HepG2 (cell line): ENCODE measurements around the gene CNRIP1. TPM values are rescaled to one million over a fixed set of nuclear protein-coding genes. Genes with fewer than 3 reads are reported as not detected.

Experiments
- ASH2L ChIP-seq: fragments of 300-600, 200-600 bp; sonication (generic); IDR thresholded peaks from 2 replicates; pipeline ENCODE4 v1.7.0; 2017; ENCODE audit warnings: low read depth, mild to moderate bottlenecking, moderate library complexity, mixed read lengths, low read length; ENCODE audit not compliant: insufficient read length
- GFI1 ChIP-seq: sonication (generic); formaldehyde crosslinking; IDR thresholded peaks from 2 replicates; pipeline ENCODE4 v1.5.0; 2020; ENCODE audit warnings: missing genetic modification reagents, mild to moderate bottlenecking, borderline replicate concordance
- MYNN ChIP-seq: sonication (generic); formaldehyde crosslinking; IDR thresholded peaks from 2 replicates; pipeline ENCODE4 v1.4.0; 2020; ENCODE audit warnings: mild to moderate bottlenecking, low read depth, missing genetic modification reagents
- PRMT3 ChIP-seq: sonication (generic); formaldehyde crosslinking; IDR thresholded peaks from 2 replicates; pipeline ENCODE4 v1.8.1; 2022; ENCODE audit warnings: low read depth, mild to moderate bottlenecking, moderate library complexity, missing genetic modification reagents, borderline replicate concordance
- REPIN1 ChIP-seq: sonication (generic); formaldehyde crosslinking; IDR thresholded peaks from 2 replicates; pipeline ENCODE4 v1.8.0; 2022; ENCODE audit warnings: missing genetic modification reagents, low read depth, mild to moderate bottlenecking, borderline replicate concordance
- SMAD1 ChIP-seq: sonication (generic); formaldehyde crosslinking; IDR thresholded peaks from 2 replicates; pipeline ENCODE4 v1.4.0; 2020; ENCODE audit warnings: missing genetic modification reagents, low read depth, mild to moderate bottlenecking, borderline replicate concordance
- SNAPC2 ChIP-seq: sonication (generic); formaldehyde crosslinking; IDR thresholded peaks from 2 replicates; pipeline ENCODE4 v1.8.1; 2022; ENCODE audit warnings: mild to moderate bottlenecking, missing genetic modification reagents
- SPEN ChIP-seq: sonication (generic); formaldehyde crosslinking; IDR thresholded peaks from 2 replicates; pipeline ENCODE4 v1.5.1; 2020; ENCODE audit warnings: low read depth, mild to moderate bottlenecking, missing genetic modification reagents
- ZNF274 ChIP-seq: sonication (generic); formaldehyde crosslinking; IDR thresholded peaks from 2 replicates; pipeline ENCODE4 v1.5.1; 2020; ENCODE audit warnings: mild to moderate bottlenecking, missing genetic modification reagents
- ZNF331 ChIP-seq: sonication (generic); formaldehyde crosslinking; IDR thresholded peaks from 2 replicates; pipeline ENCODE4 v1.4.0; 2020; ENCODE audit warnings: missing genetic modification reagents
- polyA plus RNA-seq, 8 experiments: library from polyadenylated mRNA; depleted of rRNA in 3 of 8; stranded (reverse) in 7 of 8; unstranded in 1 of 8; fragments of >200 nt; fragmentation: Illumina TruSeq in 4 of 8; extraction: Trizol in 4 of 8; gene quantifications; 2 replicates each; pipeline versions ENCODE4 v1.2.1 to v1.2.3, GENCODE V29; 2011 to 2016; ENCODE audit warnings: low read depth in 4 of 8, missing spikeins in 1 of 8, mixed read lengths in 1 of 8; ENCODE audit not compliant: insufficient read depth in 1 of 8
- total RNA-seq, 5 experiments: library from RNA; depleted of rRNA; stranded (reverse); fragments of >200 nt; fragmentation: Illumina TruSeq; extraction: Trizol; gene quantifications; 2 replicates each; pipeline ENCODE4 v1.2.3, GENCODE V29; 2016; ENCODE audit warnings: low read depth in 1 of 5
- TF ChIP-seq, protein P1 (sequence below): sonication (generic); formaldehyde crosslinking; IDR thresholded peaks from 2 replicates; pipeline ENCODE4 v1.4.0; 2020; ENCODE audit warnings: missing genetic modification reagents
- TF ChIP-seq, protein P2 (sequence below): IDR thresholded peaks from 2 replicates; pipeline ENCODE4 v1.6.1; 2016; ENCODE audit warnings: control low read depth
- TF ChIP-seq, protein P3 (sequence below): sonication (generic); formaldehyde crosslinking; IDR thresholded peaks from 2 replicates; pipeline ENCODE4 v1.4.0; 2020; ENCODE audit warnings: mild to moderate bottlenecking, missing genetic modification reagents, borderline replicate concordance
- TF ChIP-seq, protein P4 (sequence below): conservative IDR thresholded peaks from 2 replicates; pipeline ENCODE4 v1.6.1; 2018; ENCODE audit warnings: missing genetic modification reagents
- TF ChIP-seq, protein P5 (sequence below): IDR thresholded peaks from 2 replicates; pipeline ENCODE4 v1.6.1; 2018; ENCODE audit warnings: missing genetic modification reagents

Gene CNRIP1
- total and polyA plus RNA-seq, 2 of the 13 experiments (the other 11 are each of a cell fraction or from before 2014, with no cell fraction given) = not detected

DNA sequence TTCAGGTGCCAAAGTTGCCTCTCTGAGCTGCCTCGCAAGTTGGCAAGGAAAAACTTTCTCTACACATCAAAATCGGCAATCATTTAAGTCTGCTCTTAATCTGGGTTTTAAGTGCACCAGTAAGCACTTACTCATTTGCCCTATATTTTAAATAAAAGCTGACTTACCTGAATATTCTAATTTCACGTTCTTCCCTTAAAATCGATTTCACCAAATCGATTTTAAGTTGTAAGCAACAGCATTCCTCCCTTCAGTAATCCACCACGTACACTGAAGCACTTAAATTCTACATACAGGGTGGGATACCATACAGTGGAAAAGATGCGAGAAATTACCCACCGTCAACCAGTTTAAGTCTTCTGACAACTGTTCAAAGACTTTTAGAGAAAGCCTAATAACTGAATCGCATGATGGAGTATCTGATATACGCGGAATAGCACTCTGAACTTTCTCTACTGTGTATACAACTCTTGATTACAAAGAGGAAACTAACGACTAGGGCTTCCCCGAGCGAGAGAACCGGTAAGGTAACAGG is 69.0 kb downstream of the CNRIP1 start (continued):
- TF ChIP-seq, protein P1, sequence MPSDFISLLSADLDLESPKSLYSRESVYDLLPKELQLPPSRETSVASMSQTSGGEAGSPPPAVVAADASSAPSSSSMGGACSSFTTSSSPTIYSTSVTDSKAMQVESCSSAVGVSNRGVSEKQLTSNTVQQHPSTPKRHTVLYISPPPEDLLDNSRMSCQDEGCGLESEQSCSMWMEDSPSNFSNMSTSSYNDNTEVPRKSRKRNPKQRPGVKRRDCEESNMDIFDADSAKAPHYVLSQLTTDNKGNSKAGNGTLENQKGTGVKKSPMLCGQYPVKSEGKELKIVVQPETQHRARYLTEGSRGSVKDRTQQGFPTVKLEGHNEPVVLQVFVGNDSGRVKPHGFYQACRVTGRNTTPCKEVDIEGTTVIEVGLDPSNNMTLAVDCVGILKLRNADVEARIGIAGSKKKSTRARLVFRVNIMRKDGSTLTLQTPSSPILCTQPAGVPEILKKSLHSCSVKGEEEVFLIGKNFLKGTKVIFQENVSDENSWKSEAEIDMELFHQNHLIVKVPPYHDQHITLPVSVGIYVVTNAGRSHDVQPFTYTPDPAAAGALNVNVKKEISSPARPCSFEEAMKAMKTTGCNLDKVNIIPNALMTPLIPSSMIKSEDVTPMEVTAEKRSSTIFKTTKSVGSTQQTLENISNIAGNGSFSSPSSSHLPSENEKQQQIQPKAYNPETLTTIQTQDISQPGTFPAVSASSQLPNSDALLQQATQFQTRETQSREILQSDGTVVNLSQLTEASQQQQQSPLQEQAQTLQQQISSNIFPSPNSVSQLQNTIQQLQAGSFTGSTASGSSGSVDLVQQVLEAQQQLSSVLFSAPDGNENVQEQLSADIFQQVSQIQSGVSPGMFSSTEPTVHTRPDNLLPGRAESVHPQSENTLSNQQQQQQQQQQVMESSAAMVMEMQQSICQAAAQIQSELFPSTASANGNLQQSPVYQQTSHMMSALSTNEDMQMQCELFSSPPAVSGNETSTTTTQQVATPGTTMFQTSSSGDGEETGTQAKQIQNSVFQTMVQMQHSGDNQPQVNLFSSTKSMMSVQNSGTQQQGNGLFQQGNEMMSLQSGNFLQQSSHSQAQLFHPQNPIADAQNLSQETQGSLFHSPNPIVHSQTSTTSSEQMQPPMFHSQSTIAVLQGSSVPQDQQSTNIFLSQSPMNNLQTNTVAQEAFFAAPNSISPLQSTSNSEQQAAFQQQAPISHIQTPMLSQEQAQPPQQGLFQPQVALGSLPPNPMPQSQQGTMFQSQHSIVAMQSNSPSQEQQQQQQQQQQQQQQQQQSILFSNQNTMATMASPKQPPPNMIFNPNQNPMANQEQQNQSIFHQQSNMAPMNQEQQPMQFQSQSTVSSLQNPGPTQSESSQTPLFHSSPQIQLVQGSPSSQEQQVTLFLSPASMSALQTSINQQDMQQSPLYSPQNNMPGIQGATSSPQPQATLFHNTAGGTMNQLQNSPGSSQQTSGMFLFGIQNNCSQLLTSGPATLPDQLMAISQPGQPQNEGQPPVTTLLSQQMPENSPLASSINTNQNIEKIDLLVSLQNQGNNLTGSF = no peak
- no peak for TF ChIP-seq PRMT3 (CRISPR knock-in tag)
- TF ChIP-seq, protein P2, sequence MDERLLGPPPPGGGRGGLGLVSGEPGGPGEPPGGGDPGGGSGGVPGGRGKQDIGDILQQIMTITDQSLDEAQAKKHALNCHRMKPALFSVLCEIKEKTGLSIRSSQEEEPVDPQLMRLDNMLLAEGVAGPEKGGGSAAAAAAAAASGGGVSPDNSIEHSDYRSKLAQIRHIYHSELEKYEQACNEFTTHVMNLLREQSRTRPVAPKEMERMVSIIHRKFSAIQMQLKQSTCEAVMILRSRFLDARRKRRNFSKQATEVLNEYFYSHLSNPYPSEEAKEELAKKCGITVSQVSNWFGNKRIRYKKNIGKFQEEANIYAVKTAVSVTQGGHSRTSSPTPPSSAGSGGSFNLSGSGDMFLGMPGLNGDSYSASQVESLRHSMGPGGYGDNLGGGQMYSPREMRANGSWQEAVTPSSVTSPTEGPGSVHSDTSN = no peak
- TF ChIP-seq SPEN = no peak
- no peak; the same call in 1 of the 2 replicates for TF ChIP-seq SNAPC2 (CRISPR knock-in tag)
- TF ChIP-seq, protein P3, sequence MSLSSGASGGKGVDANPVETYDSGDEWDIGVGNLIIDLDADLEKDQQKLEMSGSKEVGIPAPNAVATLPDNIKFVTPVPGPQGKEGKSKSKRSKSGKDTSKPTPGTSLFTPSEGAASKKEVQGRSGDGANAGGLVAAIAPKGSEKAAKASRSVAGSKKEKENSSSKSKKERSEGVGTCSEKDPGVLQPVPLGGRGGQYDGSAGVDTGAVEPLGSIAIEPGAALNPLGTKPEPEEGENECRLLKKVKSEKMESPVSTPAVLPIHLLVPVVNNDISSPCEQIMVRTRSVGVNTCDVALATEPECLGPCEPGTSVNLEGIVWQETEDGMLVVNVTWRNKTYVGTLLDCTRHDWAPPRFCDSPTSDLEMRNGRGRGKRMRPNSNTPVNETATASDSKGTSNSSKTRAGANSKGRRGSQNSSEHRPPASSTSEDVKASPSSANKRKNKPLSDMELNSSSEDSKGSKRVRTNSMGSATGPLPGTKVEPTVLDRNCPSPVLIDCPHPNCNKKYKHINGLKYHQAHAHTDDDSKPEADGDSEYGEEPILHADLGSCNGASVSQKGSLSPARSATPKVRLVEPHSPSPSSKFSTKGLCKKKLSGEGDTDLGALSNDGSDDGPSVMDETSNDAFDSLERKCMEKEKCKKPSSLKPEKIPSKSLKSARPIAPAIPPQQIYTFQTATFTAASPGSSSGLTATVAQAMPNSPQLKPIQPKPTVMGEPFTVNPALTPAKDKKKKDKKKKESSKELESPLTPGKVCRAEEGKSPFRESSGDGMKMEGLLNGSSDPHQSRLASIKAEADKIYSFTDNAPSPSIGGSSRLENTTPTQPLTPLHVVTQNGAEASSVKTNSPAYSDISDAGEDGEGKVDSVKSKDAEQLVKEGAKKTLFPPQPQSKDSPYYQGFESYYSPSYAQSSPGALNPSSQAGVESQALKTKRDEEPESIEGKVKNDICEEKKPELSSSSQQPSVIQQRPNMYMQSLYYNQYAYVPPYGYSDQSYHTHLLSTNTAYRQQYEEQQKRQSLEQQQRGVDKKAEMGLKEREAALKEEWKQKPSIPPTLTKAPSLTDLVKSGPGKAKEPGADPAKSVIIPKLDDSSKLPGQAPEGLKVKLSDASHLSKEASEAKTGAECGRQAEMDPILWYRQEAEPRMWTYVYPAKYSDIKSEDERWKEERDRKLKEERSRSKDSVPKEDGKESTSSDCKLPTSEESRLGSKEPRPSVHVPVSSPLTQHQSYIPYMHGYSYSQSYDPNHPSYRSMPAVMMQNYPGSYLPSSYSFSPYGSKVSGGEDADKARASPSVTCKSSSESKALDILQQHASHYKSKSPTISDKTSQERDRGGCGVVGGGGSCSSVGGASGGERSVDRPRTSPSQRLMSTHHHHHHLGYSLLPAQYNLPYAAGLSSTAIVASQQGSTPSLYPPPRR (CRISPR knock-in tag) = no peak
- no peak for TF ChIP-seq SMAD1
- TF ChIP-seq, protein P4, sequence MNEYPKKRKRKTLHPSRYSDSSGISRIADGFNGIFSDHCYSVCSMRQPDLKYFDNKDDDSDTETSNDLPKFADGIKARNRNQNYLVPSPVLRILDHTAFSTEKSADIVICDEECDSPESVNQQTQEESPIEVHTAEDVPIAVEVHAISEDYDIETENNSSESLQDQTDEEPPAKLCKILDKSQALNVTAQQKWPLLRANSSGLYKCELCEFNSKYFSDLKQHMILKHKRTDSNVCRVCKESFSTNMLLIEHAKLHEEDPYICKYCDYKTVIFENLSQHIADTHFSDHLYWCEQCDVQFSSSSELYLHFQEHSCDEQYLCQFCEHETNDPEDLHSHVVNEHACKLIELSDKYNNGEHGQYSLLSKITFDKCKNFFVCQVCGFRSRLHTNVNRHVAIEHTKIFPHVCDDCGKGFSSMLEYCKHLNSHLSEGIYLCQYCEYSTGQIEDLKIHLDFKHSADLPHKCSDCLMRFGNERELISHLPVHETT = no peak
- TF ChIP-seq ZNF274 = no peak
- no peak for TF ChIP-seq MYNN (CRISPR knock-in tag)
- no peak for TF ChIP-seq GFI1 (CRISPR knock-in tag)
- TF ChIP-seq, protein P5, sequence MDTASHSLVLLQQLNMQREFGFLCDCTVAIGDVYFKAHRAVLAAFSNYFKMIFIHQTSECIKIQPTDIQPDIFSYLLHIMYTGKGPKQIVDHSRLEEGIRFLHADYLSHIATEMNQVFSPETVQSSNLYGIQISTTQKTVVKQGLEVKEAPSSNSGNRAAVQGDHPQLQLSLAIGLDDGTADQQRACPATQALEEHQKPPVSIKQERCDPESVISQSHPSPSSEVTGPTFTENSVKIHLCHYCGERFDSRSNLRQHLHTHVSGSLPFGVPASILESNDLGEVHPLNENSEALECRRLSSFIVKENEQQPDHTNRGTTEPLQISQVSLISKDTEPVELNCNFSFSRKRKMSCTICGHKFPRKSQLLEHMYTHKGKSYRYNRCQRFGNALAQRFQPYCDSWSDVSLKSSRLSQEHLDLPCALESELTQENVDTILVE (CRISPR knock-in tag) = peak; percentile 15; the same call in 1 of the 2 replicates
- peak; percentile 84 for TF ChIP-seq ASH2L
- peak; percentile 61; the same call in 1 of the 2 replicates for TF ChIP-seq REPIN1 (CRISPR knock-in tag)
- no peak for TF ChIP-seq ZNF331 (CRISPR knock-in tag)
